Measurements from ENCODE around the gene TAS1R3. TPM values are rescaled to one million over a fixed set of nuclear protein-coding genes. Genes with fewer than 3 reads are reported as not detected.

The TAS1R3 gene
- total and polyA plus RNA-seq, 2 donors (not counting 1 experiment from before 2014, with no cell fraction given) = 4.1 to 11.7 TPM

GRCh38 chr1:1371746-1372711, 40.9 kb downstream of the TAS1R3 start:
- 28% methylated on average over 25 of the region's 26 CpGs for WGBS (ENCODE audit: insufficient coverage)
- ChIA-PET POLR2A (interaction anchor here (1.0 kb wide), 1 partner anchor 27 kb away, joined by 3 read pairs; the partner anchor contains the start of gene CCNL2), CTCF (interaction anchor here (0.6 to 3.2 kb wide), 18 partner anchors 10 to 389 kb away, joined by 3 to 16 read pairs (median 4); partner anchors contain the start of gene CCNL2)
- peak; percentile 40 for ATAC-seq (ENCODE audit: low read depth)
- Histone ChIP-seq H2AFZ (ENCODE audit: insufficient read depth, low read depth, low read length, poor library complexity, severe bottlenecking) (no peak overlapping the region), H4K20me1 (ENCODE audit: control insufficient read depth, insufficient read depth, low read length, poor library complexity, severe bottlenecking) (peaks cover 21% of the 10 kb centered on the region), H3K9ac (ENCODE audit: low read length) (no peak overlapping the region), H3K36me3 (replicated peaks in 1 of 2; ENCODE audit: control extremely low read depth in 1 of 2, control insufficient read depth in 1 of 2, extremely low read depth in 1 of 2, insufficient read depth in 2 of 2, low read length in 1 of 2) (peaks cover 0 to 10% of the 10 kb centered on the region in 2 experiments), H3K27me3 (replicated peaks in 1 of 4; ENCODE audit: control extremely low read depth in 1 of 4, control insufficient read depth in 3 of 4, insufficient read depth in 4 of 4, low read length in 3 of 4) (no peaks in the 10 kb centered on the region), H3K4me2 (replicated peaks; ENCODE audit: low read depth, low read length, poor library complexity, severe bottlenecking) (peak overlapping the region; percentile 58), H3K4me3 (ENCODE audit: control extremely low read depth in 1 of 5, extremely low read depth in 1 of 5, insufficient read depth in 1 of 5, low read depth in 2 of 5, low read length in 4 of 5) (no peak overlapping the region), H3K4me1 (ENCODE audit: control insufficient read depth in 2 of 2, insufficient read depth in 2 of 2, low read length in 2 of 2) (peaks cover 19 to 37% of the 10 kb centered on the region in 2 donors), H3K27ac (ENCODE audit: low read length in 2 of 2) (peak overlapping the region; percentile 12 to 27), H3K79me2 (ENCODE audit: control insufficient read depth, insufficient read depth, low read length) (peaks cover 15% of the 10 kb centered on the region), H3K9me3 (ENCODE audit: control extremely low read depth in 1 of 3, control insufficient read depth in 2 of 3, insufficient read depth in 1 of 3, low read length in 2 of 3) (peaks cover 0 to 5% (median 0%) of the 10 kb centered on the region in 3 donors)
- TF ChIP-seq, protein P1, sequence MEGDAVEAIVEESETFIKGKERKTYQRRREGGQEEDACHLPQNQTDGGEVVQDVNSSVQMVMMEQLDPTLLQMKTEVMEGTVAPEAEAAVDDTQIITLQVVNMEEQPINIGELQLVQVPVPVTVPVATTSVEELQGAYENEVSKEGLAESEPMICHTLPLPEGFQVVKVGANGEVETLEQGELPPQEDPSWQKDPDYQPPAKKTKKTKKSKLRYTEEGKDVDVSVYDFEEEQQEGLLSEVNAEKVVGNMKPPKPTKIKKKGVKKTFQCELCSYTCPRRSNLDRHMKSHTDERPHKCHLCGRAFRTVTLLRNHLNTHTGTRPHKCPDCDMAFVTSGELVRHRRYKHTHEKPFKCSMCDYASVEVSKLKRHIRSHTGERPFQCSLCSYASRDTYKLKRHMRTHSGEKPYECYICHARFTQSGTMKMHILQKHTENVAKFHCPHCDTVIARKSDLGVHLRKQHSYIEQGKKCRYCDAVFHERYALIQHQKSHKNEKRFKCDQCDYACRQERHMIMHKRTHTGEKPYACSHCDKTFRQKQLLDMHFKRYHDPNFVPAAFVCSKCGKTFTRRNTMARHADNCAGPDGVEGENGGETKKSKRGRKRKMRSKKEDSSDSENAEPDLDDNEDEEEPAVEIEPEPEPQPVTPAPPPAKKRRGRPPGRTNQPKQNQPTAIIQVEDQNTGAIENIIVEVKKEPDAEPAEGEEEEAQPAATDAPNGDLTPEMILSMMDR (IDR thresholded peaks at IDR 0.05) = peak; percentile 91
- TF ChIP-seq EZH2 (IDR thresholded peaks at IDR 0.05; ENCODE audit: borderline replicate concordance, insufficient read depth, low read depth, low read length, poor library complexity, severe bottlenecking) = no peak
- Mint-ChIP-seq H3K9me3 (ENCODE audit: insufficient read depth) (no peaks in the 10 kb centered on the region), H3K27ac (peak overlapping the region; percentile 37), H3K4me3 (peak overlapping the region; percentile 59), H3K27me3 (no peaks in the 10 kb centered on the region), H3K4me1 (peaks cover 11% of the 10 kb centered on the region)
- intact Hi-C loops (cut with micrococcal nuclease) = loop anchor here (1.0 kb wide), 1 partner anchor 339 kb away; no protein-coding TSS in a partner anchor
- DNase-seq = peak; percentile 85
